GM19023 (cell line): ENCODE results near the gene ALKBH7.

ENCODE experiments used
- ATAC-seq: cut with Tn5 transposase; IDR thresholded peaks from one replicate; pipeline ENCODE4 v1.9.1; 2021; ENCODE audit warnings: mild to moderate bottlenecking, moderate library complexity; ENCODE audit not compliant: unreplicated experiment

ALKBH7 gene

DNA sequence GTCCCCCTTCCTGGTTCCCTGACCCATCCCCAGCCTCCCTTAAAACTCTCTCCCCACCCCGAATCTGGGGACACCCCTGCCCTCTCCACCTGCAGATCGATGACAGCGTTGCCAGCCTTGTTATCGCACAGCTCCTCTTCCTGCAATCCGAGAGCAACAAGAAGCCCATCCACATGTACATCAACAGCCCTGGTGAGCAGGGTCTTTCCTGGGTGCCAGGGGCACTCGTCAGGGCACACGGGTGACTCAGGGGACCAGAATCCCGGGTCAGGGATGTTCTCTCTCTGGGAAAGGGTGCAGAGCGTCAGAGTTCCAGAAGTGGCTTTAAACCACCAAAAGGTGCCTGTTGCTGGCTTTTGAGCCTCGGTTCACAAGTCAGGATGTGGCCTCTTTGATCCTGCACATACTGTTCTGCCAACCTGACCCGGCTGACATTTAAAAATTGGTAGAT is 10.2 kb upstream of the ALKBH7 start:
- no peak for ATAC-seq

- ATAC-seq, result no peak
These were observed 8.2 kb upstream of the ALKBH7 start for GRCh38 chr19:6364353-6364752.

DNA sequence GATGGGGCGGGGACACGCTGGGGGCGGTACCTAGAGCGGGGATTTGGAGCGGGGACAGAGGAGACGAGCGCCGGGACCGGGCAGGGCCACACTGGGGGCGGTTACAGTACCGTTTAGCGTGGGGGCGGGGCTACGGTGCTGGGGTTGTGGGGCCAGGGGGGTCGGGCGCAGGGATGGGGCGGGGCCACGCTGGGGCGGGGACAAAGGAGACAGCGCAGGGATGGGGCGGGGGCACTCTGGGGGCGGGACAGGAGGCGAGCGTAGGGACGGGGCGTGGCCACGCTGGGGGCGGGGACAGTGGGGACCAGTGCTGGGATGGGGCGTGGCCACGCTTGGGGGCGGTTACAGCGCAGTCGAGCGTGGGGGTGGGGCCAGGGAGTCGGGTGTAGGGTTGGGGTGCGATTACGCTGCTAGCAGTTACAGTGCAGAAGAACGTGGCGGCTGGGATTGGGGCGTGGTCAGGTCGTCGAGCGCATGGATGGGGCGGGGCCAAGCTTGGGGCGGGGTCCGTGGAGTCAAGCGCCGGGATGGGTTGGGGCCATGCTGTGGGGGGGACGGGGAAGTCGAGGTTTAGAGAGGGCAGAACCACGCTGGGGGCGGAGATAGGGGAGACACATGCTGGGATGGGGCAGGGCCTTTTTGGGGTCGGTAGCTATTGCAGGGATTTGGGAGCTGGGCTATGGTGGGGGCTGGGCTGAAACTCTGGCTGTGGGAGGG is 660 bp downstream of the ALKBH7 start:
- peak; percentile 47 for ATAC-seq

GRCh38 chr19:6373813-6374108 is 1.2 kb downstream of the ALKBH7 start:
- ATAC-seq, result no peak

- no peak for ATAC-seq
These were observed 1.6 kb downstream of the ALKBH7 start for GRCh38 chr19:6374161-6374709.

DNA sequence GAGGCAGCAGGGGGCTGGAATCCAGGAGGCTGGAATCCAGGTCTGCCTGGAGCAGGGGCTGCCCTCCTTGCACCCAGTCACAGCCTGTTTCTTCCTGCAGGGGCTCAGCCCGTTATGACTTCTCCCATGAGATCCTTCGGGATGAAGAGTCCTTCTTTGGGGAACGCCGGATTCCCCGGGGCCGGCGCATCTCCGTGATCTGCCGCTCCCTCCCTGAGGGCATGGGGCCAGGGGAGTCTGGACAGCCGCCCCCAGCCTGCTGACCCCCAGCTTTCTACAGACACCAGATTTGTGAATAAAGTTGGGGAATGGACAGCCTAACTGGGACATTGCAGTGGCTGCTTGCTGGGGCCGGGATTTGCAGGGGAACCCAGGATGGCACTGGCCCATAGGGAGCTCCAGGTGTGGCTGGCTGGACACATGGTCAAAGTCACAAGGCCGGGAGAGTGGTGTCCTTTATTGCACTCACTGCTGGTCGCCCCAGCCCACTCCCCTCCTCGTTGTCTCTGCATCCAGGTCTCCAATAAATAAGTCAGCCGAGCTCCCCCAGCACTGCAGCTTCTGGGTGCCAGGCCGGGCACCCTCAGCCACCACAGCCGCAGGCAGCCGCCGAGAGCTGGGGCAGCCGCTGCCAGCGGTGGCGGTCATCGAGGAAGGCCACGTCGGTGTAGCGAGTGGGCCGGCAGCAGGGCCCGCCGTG is 2.3 kb downstream of the ALKBH7 start:
- ATAC-seq, result no peak

DNA sequence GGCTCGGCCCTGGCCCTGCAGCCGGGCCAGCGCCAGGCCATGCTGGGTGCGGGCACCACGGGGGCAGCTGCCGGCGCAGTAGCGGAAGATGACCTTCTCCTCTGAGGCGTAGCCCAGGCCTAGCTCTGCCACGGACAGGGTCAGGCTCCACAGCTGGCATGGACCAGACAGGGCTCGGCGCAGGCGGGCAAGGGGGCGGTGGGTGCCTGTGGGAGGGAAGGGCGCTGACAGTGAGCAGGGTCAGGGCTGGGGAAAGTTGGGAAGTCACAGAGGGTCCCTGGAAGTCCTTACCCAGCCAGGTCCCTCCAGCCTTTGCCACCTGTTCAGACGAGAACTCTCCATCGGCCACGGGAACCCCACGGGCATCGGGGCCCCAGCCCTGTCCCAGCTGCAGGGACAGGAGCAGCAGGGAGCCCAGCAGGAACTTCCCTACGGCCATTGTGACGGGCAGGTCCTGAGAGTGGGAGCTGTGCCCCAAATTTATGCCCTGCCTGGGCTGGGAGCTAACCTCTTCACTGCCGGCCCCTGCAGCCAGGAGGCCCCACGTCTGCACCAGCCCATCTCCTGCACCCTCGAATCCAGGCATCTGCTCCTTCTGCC is 2.9 kb downstream of the ALKBH7 start, which contains the start of gene PSPN:
PSPN (minus strand) TSS at position 523 of the 600 bp plus-strand sequence; CDS start at position 439, 84 bp downstream.
- no peak for ATAC-seq

DNA sequence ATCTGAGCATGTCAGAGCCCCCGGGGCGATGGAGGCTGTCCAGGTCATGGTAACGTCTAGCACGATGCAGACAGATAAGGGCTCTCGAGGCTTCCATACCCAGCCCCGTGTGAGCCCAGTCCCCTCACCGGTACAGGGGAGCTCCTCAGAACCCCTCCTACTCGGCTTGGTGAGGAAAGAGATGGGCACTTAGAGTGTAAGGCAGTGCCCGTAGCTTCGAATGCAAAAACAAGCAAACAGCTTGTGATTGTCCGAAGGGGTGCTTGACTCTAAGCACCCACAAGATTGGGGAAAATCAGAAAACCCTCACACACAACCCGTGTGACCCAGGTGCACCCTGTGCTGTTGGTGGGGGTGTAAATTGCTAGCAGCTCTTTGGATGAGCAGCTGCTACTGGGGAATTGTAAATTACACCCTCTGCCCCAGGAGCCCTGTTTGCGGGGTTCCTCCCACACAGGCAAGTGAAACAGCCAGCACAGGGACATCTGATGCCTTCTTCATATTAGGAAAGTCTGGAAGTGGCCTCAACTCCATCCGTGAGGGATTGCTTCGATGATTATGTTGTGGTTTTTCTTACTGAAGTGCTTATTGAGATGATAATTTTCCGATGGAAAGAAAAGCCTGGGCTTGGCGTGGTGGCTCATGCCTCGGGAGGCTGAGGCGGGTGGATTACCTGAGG is 4.1 kb downstream of the ALKBH7 start:
- ATAC-seq, result no peak

DNA sequence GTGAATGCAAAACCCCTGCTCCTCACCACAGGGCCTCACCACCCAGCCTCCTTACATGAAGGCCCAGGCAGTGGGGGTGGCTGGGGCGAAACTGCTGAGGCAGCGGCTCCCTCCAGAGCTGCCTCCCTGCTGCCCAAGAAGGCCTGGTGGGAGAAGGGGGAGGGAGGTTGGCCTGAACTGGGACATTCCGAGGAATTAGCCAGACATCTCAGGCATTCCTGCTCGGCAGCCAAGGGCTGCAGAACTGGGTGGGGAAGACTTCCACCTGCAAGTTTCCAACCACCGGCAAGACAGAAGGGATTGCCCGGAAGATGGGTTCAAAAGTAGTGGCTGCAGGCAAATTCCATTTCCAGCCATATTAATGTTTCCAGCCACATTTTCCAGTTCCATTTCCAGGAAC is 5.4 kb downstream of the ALKBH7 start:
- ATAC-seq, result no peak

DNA sequence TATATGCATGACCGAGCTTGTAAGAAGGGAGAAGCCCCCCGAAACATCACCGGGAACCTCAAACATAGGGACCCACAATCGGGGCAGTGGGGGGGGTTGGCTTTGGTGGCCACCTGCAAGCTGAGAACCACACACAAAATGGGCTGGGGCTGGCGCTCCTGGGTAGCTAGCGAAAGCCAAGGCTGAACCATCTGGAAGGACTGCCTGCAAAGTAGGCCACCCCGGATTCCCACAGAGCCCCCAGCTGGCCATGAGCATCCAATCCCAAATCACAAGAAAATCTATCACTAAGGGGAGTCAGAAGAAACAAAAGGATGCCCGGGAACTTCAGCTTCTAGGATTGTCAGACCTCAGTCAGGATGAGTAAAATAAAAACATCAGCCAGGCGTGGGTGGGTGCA is 5.9 kb downstream of the ALKBH7 start:
- ATAC-seq, result no peak

GRCh38 chr19:6379744-6380143 is 7.2 kb downstream of the ALKBH7 start:
- ATAC-seq, result no peak

- no peak for ATAC-seq
These were observed 8.6 kb downstream of the ALKBH7 start for GRCh38 chr19:6381030-6381750.

DNA sequence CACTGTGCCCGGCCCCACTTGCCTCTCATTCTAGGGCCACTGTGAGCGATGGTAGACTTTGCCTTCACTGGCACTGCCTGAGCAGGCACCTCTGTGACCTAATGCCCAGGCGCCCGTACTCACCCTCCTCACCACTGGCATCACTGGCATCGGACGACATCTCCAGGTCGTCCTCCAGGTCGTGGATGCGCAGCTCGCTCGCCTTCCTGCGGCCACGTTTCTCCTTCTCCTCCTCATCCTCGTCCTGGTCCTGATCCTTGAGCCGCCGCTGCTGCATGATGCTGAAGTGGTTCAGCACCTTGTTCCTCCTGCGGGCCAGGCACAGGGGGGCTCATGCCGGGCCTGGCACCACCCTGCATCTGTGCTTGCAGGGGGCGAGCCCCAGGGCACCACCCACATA is 10.6 kb downstream of the ALKBH7 start:
- ATAC-seq, result no peak

DNA sequence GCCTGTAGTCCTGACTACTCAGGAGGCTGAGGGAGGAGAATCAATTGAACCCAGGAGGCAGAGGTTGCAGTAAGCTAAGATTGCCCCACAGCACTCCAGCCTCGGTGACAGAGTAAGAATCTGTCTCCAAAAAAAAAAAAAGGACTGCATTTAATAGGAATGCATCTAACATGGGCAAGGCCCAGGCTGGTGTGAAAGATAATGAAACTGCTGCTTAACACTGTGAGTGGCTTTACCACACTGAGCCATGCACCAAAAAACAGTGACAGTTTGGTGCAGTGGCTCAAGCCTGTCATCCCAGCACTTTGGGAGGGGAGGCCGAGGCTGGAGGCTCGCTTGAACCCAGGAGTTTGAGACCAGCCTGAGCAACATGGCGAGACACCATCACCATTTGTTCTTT is 11.8 kb downstream of the ALKBH7 start:
- ATAC-seq, result no peak

- no peak for ATAC-seq
These were observed 14.8 kb downstream of the ALKBH7 start for GRCh38 chr19:6387372-6387771.

DNA sequence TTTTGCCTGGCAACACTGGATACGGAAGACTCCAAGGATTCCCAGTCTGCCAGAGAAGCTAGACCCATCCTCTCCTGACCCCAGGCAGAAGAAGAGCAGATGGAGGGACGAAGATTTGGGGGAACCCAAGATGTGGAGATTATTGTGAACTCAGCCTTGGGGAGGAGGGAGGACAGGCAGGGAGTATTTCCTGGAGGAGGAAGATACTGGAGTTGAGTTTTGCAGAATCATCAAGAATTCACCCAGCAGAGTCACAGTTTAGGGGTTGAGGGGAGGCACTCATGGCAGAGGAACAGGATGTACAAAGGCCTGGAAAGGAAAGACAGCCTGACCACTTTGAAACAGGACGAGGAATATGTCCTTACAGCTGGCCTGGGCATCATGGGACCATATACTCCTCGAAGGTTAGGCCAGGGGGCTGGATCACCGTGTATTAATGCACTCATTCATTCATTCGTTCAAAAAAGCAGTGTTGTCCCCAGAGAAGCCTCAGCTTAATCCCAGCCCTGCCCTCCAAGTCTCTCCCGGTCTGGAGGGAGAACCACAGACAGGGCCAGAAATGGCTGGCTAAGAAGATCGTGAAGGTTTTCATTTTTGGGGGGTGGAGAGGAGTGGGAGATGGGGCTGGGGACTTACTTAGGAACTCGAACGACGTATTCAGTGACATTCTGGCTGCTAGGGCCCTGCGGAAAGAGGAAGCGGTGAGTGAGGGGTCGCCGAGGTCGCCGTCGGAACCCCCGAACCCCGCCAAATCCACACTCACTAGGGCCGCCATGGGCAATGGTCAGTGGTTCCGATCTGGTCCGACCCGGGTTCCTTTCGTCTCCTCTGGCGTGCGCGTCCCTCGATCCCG is 19.9 kb downstream of the ALKBH7 start:
- no peak for ATAC-seq

- ATAC-seq, result peak; percentile 81
These were observed 20.7 kb downstream of the ALKBH7 start, which contains the start of gene GTF2F1 for GRCh38 chr19:6393074-6393982. GTF2F1 (minus strand) TSS chr19:6393164; CDS start chr19:6392995, 169 bp downstream.

DNA sequence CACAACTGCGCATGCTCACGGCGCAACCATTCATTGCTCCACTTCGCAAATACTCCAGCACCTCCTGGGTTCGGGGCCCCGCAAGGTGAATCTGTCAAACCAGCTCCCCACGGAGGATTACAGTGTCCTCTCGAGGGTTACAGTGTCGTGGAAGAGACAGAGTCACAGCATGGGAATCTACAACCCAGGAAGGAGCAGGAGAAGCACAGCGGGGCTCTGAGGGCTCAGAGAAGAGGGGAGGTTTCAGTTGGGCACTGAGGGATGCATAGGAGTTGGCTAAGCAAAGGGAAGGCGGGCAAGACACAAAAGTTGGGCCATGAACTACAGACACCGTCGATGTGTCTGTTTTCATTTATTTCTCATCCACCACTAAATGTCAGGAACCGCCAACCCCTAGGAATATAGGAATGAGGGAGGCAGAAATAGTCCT is 21.4 kb downstream of the ALKBH7 start:
- ATAC-seq, result no peak

GRCh38 chr19:6394831-6395230 is 22.2 kb downstream of the ALKBH7 start:
- no peak for ATAC-seq
